ENCODE measurements around the gene ZC3H10. TPM values are rescaled to one million over a fixed set of nuclear protein-coding genes. Genes with fewer than 3 reads are reported as not detected.
"Not testable (repeated sequence)": the region's sequence is repeated elsewhere in the genome, so short reads cannot be mapped to it uniquely, and the experiment has no call there.

ZC3H10 gene, protein sequence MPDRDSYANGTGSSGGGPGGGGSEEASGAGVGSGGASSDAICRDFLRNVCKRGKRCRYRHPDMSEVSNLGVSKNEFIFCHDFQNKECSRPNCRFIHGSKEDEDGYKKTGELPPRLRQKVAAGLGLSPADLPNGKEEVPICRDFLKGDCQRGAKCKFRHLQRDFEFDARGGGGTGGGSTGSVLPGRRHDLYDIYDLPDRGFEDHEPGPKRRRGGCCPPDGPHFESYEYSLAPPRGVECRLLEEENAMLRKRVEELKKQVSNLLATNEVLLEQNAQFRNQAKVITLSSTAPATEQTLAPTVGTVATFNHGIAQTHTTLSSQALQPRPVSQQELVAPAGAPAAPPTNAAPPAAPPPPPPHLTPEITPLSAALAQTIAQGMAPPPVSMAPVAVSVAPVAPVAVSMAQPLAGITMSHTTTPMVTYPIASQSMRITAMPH
- 1 to 10 TPM; 3.3 to 4.7 (median 3.8) TPM for total RNA-seq (2021; fragmentation: NEBNext Ultra II Directional; extraction: Animal tissue kit (Norgen Biotek cat#: 25700))
- long read RNA-seq, full-length matches to known transcripts = 6 of 6 reads
- long read RNA-seq, partial matches to known transcripts = 0 of 6 reads
- long read RNA-seq, other reads (novel, unspliced or antisense) = 0 of 6 reads

DNA sequence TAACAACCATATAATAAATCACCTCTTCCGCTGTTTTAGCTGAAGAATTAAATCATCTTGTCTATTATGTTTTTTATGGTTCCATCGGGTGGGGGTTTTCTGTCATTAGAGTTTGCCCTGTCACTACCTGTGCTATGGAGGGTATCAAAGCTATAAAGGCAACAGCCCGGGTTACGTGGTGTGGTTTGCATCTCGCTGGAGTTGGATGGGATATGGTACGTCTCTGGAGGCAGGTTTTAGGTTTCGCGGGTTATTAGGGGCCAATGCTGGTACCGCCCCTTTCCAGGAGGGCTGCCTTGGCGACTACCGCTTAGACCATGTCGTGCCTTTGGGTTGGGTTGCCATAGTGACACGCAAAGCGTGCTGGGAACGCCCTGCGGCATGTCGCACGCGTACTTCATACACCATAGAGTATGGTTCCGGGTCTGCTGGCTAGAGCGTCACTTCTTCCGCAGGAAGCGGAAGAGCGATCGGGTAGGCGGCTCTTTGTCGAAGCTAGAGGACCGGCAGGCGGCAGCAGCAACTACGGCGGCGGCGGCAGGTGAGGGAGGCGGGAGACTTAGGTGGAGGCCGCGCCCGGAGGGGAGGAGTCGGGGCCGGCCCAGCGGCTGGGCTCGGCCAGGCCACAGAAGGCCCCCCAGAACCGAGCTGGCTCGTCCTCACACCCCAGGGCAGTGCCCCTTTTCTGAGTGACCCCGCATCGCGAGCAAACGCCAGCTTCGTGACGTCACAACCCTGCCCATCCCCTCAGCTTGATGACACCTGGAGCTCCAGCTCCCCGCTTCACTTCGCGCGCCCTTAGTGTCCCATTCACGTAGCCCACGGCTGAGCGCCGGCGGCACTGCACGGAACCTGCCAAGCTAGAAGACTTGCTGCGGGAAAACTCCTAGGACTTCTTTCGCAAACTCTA, at the start of gene ZC3H10:
Gene ZC3H10, plus strand, starts transcription at position 489 of the 910 bp plus-strand sequence. CDS start 2,297 bp downstream, outside the sequence.
- peak; percentile 100 for DNase-seq
- Mint-ChIP-seq H3K4me1 (ENCODE audit: low read depth) (peaks cover 43% of the 10 kb centered on the region), H3K27ac (peak within 1 kb of the TSS; percentile 98), H3K36me3 (ENCODE audit: low read depth) (peaks cover 38% of the 10 kb centered on the region), H3K27me3 (ENCODE audit: insufficient read depth) (peaks cover 19% of the 10 kb centered on the region), H3K4me3 (peak within 1 kb of the TSS; percentile 95), H3K9me3 (peaks cover 7% of the 10 kb centered on the region; the same call in 1 of the 2 replicates)
- peak; percentile 73 for TF ChIP-seq CTCF (IDR thresholded peaks at IDR 0.05)

DNA sequence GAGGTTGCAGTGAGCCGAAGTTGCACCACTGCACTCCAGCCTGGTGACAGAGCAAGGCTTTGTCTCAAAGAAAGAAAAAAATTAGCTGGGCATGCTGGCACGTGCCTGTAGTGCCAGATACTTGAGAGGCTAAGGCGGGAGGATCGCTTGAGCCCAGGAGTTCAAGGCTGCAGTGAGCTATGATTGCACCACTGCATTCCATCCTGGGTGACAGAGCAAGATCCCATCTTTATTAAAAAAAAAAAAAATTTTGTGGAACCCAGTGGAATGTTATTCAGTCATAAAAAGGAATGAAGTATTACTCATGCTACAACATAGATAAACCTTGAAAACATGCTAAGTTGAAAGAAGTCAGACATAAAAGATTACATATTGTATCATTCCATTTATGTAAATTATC, 46.4 kb upstream of the ZC3H10 start:
- no peaks in the 10 kb centered on the region for H3K36me3 Mint-ChIP-seq (ENCODE audit: low read depth)
- H3K4me1 Mint-ChIP-seq (ENCODE audit: low read depth) = peaks cover 16% of the 10 kb centered on the region
- TF ChIP-seq CTCF (IDR thresholded peaks at IDR 0.05) = no peak
- no peaks in the 10 kb centered on the region for H3K27me3 Mint-ChIP-seq (ENCODE audit: insufficient read depth)
- no peaks in the 10 kb centered on the region for H3K9me3 Mint-ChIP-seq
- H3K4me3 Mint-ChIP-seq = no peak overlapping the region
- peak overlapping the region; percentile 52 for H3K27ac Mint-ChIP-seq
- peak; percentile 72 for DNase-seq

GRCh38 chr12:56074396-56074795, 43.7 kb upstream of the ZC3H10 start:
- no peaks in the 10 kb centered on the region for H3K36me3 Mint-ChIP-seq (ENCODE audit: low read depth)
- H3K9me3 Mint-ChIP-seq = no peaks in the 10 kb centered on the region
- H3K4me3 Mint-ChIP-seq = no peak overlapping the region
- no peak overlapping the region for H3K27ac Mint-ChIP-seq
- no peaks in the 10 kb centered on the region for H3K27me3 Mint-ChIP-seq (ENCODE audit: insufficient read depth)
- TF ChIP-seq CTCF (IDR thresholded peaks at IDR 0.05) = no peak
- DNase-seq = no peak
- peaks cover 23% of the 10 kb centered on the region for H3K4me1 Mint-ChIP-seq (ENCODE audit: low read depth)

DNA sequence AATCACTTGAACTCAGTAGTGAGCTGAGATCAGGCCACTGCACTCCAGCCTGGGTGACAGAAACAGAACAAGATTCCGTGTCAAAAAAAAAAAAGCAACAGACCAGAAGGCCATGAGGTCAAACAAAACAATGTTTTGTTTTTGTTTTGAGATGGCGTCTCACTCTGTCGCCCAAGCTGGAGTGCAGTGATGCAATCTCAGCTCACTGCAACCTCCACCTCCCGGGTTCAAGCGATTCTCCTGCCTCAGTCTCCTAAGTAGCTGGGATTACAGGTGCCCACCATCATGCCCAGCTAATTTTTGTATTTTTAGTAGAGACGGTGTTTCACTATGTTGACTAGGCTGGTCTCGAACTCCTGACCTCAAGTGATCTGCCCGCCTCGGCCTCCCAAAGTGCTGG, 40.1 kb upstream of the ZC3H10 start:
- H3K4me1 Mint-ChIP-seq (ENCODE audit: low read depth); H3K9me3 Mint-ChIP-seq; H3K27ac Mint-ChIP-seq; H3K36me3 Mint-ChIP-seq (ENCODE audit: low read depth); H3K4me3 Mint-ChIP-seq; DNase-seq: not testable (repeated sequence)
- H3K27me3 Mint-ChIP-seq (ENCODE audit: insufficient read depth) = peaks cover 13% of the 10 kb centered on the region

- H3K27me3 Mint-ChIP-seq (ENCODE audit: insufficient read depth) = peaks cover 13% of the 10 kb centered on the region
- no peak for DNase-seq
- peaks cover 7% of the 10 kb centered on the region for H3K4me1 Mint-ChIP-seq (ENCODE audit: low read depth)
- H3K4me3 Mint-ChIP-seq = peak overlapping the region; percentile 90; the same call in 1 of the 2 replicates
- peak overlapping the region; percentile 73; the same call in 1 of the 2 replicates for H3K27ac Mint-ChIP-seq
- H3K9me3 Mint-ChIP-seq = no peaks in the 10 kb centered on the region
- TF ChIP-seq CTCF (IDR thresholded peaks at IDR 0.05) = no peak
- H3K36me3 Mint-ChIP-seq (ENCODE audit: low read depth) = no peaks in the 10 kb centered on the region
Observed at GRCh38 chr12:56078427-56078826, 39.6 kb upstream of the ZC3H10 start.
